ENCODE data around the gene PSPN. TPM values are rescaled to one million over a fixed set of nuclear protein-coding genes. Genes with fewer than 3 reads are reported as not detected.
"Not testable (repeated sequence)": the region's sequence is repeated elsewhere in the genome, so short reads cannot be mapped to it uniquely, and the experiment has no call there.

PSPN gene
- total RNA-seq, 1 experiment from 2014 or later: 3.4 TPM

DNA sequence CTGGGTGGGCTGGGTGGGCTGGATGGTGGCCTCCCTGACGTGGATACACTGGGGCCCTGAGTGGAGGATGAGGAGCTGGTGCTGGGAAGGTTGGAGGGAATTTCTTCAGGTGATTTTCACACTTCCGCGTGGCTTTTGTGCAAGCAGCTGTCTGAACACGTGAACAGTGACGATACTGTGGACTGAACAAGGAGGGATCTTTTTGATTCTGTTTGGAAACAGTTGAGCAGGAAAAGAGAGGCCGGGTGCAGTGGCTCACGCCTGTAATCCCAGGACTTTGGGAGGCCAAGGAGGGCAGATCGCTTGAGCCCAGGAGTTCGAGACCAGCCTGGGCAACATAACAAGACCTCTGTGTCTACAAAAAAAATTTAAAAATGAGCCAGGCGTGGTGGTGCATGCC, 26.3 kb upstream of the PSPN start:
- H3K4me2 ChIP-seq (ENCODE audit: low read length): no peak overlapping the region
- ATAC-seq (no peak), DNase-seq (ENCODE audit: low read depth, low spot score) (no peak)
- CTCF ChIA-PET: no interaction called here
- H4K20me1 ChIP-seq (ENCODE audit: insufficient read depth): no peaks in the 10 kb centered on the region
- no TSS peak for BruUV-seq (replicated peaks)
- intact Hi-C loops (cut with micrococcal nuclease): no loop called here
- POLR2A ChIA-PET: interaction anchor here (0.5 kb wide), 1 partner anchor 202 kb away, joined by 4 read pairs; no protein-coding TSS in a partner anchor
- RAD21 ChIA-PET (ENCODE audit: low non-redundant PET in 1 of 2, low total read pairs in 2 of 2, uncharacterized antibody in 2 of 2, unreplicated experiment in 2 of 2): no interaction called here
- H3K9me3 ChIP-seq (ENCODE audit: control insufficient read depth in 1 of 2, insufficient read depth in 1 of 2, low read depth in 1 of 2, low read length in 2 of 2): no peaks in the 10 kb centered on the region
- no peaks in the 10 kb centered on the region for H3K36me3 ChIP-seq (ENCODE audit: control insufficient read depth in 1 of 2, insufficient read depth in 2 of 2, low read length in 2 of 2)
- H3K4me1 ChIP-seq (ENCODE audit: control insufficient read depth in 1 of 2, insufficient read depth in 2 of 2, low read length in 2 of 2): no peaks in the 10 kb centered on the region
- no peaks in the 10 kb centered on the region for H3K79me2 ChIP-seq (ENCODE audit: insufficient read depth, low read length)
- H3K27ac ChIP-seq (ENCODE audit: low read depth, low read length): no peak overlapping the region
- H3K9ac ChIP-seq (ENCODE audit: low read length): no peak overlapping the region
- H3K4me3 ChIP-seq (replicated peaks in 1 of 2; ENCODE audit: low read depth in 1 of 2, low read length in 2 of 2): no peak overlapping the region
- H3K9me2 ChIP-seq (ENCODE audit: insufficient read depth): no peaks in the 10 kb centered on the region
- no peaks in the 10 kb centered on the region for H3K27me3 ChIP-seq (ENCODE audit: insufficient read depth, low read length)
- TF ChIP-seq CBX3 (IDR thresholded peaks at IDR 0.05; ENCODE audit: low read depth) (no peak), EGR1 (IDR thresholded peaks at IDR 0.05; ENCODE audit: low read depth) (no peak), FOSL1 (IDR thresholded peaks at IDR 0.05; ENCODE audit: low read depth) (no peak), ZFX (IDR thresholded peaks at IDR 0.05) (no peak), ZBTB33 (IDR thresholded peaks at IDR 0.05; ENCODE audit: extremely low read depth, insufficient replicate concordance, low read length) (no peak), EZH2phosphoT487 (IDR thresholded peaks at IDR 0.05; ENCODE audit: borderline replicate concordance) (no peak)
- H2AFZ ChIP-seq (ENCODE audit: low read depth, low read length, poor library complexity, severe bottlenecking): no peak overlapping the region

DNA sequence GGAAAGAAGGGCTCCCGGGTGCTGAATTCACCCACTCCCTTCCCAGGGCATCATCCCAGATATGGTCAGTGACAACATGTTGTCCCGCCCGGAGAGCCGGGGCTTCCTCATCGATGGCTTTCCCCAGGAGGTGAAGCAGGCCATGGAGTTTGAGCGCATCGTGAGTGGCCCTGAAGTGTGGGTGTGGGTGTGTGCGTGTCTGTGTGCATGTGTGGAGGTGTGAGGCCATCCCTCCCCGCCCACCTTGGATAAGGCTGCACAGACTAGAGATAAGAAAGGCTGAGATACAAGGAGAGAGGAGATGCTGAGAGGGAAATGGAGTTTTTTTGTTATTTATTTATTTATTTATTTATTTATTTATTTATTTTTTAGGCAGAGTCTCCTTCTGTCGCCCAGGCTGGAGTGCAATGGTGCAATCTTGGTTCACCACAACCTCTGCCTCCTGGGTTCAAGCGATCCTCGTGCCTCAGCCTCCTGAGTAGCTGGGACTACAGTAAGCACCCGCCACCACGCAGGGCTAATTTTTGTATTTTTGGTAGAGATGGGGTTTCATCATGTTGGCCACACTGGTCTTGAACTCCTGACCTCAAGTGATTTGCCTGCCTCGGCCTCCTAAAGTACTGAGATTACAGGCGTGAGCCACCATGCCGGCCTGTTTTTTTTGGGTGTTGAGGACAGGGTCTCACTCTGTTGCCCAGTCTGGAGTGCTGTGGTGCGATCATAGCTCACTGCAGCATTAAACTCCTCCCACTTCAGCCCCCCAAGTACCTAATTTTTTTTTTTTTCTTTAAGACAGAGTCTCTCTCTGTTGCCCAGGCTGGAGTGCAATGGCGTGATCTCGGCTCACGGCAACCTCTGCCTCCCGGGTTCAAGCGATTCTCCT, 24.6 kb upstream of the PSPN start:
- intact Hi-C loops (cut with micrococcal nuclease); H2AFZ ChIP-seq (ENCODE audit: low read depth, low read length, poor library complexity, severe bottlenecking); H3K4me3 ChIP-seq (replicated peaks in 1 of 2; ENCODE audit: low read depth in 1 of 2, low read length in 2 of 2); H3K9me3 ChIP-seq (ENCODE audit: control insufficient read depth in 1 of 2, insufficient read depth in 1 of 2, low read depth in 1 of 2, low read length in 2 of 2); H3K9me2 ChIP-seq (ENCODE audit: insufficient read depth); H3K9ac ChIP-seq (ENCODE audit: low read length); ATAC-seq; H3K4me1 ChIP-seq (ENCODE audit: control insufficient read depth in 1 of 2, insufficient read depth in 2 of 2, low read length in 2 of 2); H3K36me3 ChIP-seq (ENCODE audit: control insufficient read depth in 1 of 2, insufficient read depth in 2 of 2, low read length in 2 of 2); POLR2A ChIA-PET; H3K4me2 ChIP-seq (ENCODE audit: low read length); H3K79me2 ChIP-seq (ENCODE audit: insufficient read depth, low read length); H3K27ac ChIP-seq (ENCODE audit: low read depth, low read length); BruUV-seq (replicated peaks); RAD21 ChIA-PET (ENCODE audit: low non-redundant PET in 1 of 2, low total read pairs in 2 of 2, uncharacterized antibody in 2 of 2, unreplicated experiment in 2 of 2); H3K27me3 ChIP-seq (ENCODE audit: insufficient read depth, low read length); H4K20me1 ChIP-seq (ENCODE audit: insufficient read depth); CTCF ChIA-PET; DNase-seq (ENCODE audit: low read depth, low spot score): not testable (repeated sequence)
